Cardiac muscle cell (in vitro differentiated cells and primary cell): ENCODE measurements around the gene CCDC159. TPM values are rescaled to one million over a fixed set of nuclear protein-coding genes. Genes with fewer than 3 reads are reported as not detected.

Source experiments
- DNase-seq, 2 donors: peaks; one replicate each; pipeline versions ENCODE4 v3.0.0 to v3.0.0-alpha.2; 2010 to 2017; ENCODE audit warnings: low read depth in 1 of 2, low spot score in 1 of 2
- H3K27ac ChIP-seq: fragments of 200-600 bp; sonication (generic); 2 replicates; pipeline ENCODE4 v1.5.1; 2016
- H3K27me3 ChIP-seq: fragments of 200-600 bp; sonication (generic); 2 replicates; pipeline ENCODE4 v1.6.0; 2016; ENCODE audit warnings: control low read depth
- H3K36me3 ChIP-seq: fragments of 200-600 bp; sonication (generic); 2 replicates; pipeline ENCODE4 v1.5.1; 2016; ENCODE audit warnings: control low read depth
- H3K4me1 ChIP-seq: fragments of 200-600 bp; sonication (generic); 2 replicates; pipeline ENCODE4 v1.8.1; 2017; ENCODE audit warnings: low read depth, mild to moderate bottlenecking, mixed run types
- H3K4me3 ChIP-seq: fragments of 200-600 bp; sonication (generic); 2 replicates; pipeline ENCODE4 v1.5.1; 2016; ENCODE audit warnings: mild to moderate bottlenecking
- H3K9me3 ChIP-seq: fragments of 200-600 bp; sonication (generic); 2 replicates; pipeline ENCODE4 v1.5.1; 2017; ENCODE audit warnings: low read depth, mild to moderate bottlenecking, control low read depth
- polyA plus RNA-seq: library from polyadenylated mRNA; unstranded; fragments of >200 nt; fragmentation: Nextera tagmentation; extraction: Ambion mirVana; gene quantifications from 2 replicates; pipeline ENCODE4 v1.2.1, GENCODE V29; 2016
- total RNA-seq: library from RNA; depleted of rRNA; stranded (reverse); fragments of >200 nt; gene quantifications from 2 replicates; pipeline ENCODE4 v1.2.3, GENCODE V29; 2016
- TF ChIP-seq, protein P1 (sequence below): IDR thresholded peaks from 2 replicates; pipeline ENCODE4 v1.5.1; 2012; ENCODE audit warnings: low read depth, mild to moderate bottlenecking, low read length

Gene CCDC159
- total and polyA plus RNA-seq, 2 experiments from 2014 or later: 9.3 to 9.7 TPM

DNA sequence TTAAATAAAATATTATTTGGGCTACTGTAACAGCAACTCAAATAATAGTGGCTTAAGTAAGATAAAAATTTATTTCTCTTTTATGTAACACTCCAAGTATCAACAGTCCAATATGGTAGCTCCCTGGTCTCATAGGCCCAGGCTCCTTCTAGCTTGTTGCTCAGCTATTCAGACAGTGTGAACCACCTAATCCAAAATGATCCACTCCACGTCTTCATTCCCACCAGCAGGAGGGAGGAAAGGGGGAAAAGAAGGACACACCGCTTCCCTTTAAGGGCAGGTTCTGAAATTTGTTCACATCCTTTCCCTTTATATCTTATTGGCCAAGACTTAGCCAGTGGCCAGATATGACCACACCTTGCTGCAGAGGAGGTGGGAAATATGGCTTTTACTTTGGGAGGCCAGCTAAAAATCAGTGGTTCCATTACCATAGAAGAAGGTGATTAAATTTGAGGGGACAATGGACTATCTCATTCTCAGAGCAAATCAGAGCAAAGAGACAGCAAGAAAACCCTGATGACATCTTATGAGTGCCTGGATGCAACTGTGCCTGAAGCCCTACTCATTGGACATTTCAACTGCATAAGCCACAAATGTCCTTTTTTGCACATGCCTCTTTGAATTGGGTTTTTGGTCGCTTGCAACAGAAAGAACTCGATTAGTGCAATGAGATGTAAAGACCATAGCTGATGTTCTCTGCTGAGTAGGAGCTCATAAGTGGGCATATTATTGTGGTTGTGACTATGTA, 44.8 kb downstream of the CCDC159 start:
- no peaks in the 10 kb centered on the region for H3K27me3 ChIP-seq
- TF ChIP-seq, protein P1, sequence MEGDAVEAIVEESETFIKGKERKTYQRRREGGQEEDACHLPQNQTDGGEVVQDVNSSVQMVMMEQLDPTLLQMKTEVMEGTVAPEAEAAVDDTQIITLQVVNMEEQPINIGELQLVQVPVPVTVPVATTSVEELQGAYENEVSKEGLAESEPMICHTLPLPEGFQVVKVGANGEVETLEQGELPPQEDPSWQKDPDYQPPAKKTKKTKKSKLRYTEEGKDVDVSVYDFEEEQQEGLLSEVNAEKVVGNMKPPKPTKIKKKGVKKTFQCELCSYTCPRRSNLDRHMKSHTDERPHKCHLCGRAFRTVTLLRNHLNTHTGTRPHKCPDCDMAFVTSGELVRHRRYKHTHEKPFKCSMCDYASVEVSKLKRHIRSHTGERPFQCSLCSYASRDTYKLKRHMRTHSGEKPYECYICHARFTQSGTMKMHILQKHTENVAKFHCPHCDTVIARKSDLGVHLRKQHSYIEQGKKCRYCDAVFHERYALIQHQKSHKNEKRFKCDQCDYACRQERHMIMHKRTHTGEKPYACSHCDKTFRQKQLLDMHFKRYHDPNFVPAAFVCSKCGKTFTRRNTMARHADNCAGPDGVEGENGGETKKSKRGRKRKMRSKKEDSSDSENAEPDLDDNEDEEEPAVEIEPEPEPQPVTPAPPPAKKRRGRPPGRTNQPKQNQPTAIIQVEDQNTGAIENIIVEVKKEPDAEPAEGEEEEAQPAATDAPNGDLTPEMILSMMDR: no peak
- H3K4me1 ChIP-seq: no peaks in the 10 kb centered on the region
- H3K9me3 ChIP-seq: no peaks in the 10 kb centered on the region
- no peak overlapping the region for H3K4me3 ChIP-seq
- no peak for DNase-seq
- no peak overlapping the region for H3K27ac ChIP-seq
- H3K36me3 ChIP-seq: no peaks in the 10 kb centered on the region

DNA sequence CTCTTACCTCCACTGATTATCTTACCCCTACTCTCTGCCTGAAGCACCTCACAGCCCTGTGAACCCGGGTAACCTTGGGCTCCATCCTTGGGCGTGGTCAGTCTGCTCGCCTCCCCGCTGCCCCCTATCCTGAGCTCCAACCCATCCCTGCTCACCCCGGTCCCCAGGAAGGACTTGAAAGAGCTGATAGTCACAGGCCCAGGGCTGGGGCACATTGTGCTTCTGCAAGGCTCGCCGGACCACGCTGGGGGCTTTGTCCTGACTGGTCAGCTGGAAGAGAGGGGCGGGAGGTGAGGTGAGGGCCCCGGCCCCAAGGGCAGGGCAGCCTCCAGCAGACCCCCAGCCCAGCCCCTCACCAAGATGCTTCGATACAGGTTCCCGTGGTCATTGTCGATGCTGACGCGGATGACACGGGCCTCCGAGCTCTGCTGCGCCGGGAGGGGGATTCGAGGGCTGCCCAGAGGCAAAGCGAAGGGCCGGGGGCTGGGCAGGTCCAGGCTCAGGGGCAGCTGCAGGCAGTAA, 50.8 kb downstream of the CCDC159 start:
- TF ChIP-seq, protein P1: no peak
- Histone ChIP-seq H3K36me3 (no peaks in the 10 kb centered on the region), H3K9me3 (no peaks in the 10 kb centered on the region), H3K4me3 (no peak overlapping the region), H3K4me1 (no peaks in the 10 kb centered on the region), H3K27ac (no peak overlapping the region), H3K27me3 (no peaks in the 10 kb centered on the region)
- no peak for DNase-seq

DNA sequence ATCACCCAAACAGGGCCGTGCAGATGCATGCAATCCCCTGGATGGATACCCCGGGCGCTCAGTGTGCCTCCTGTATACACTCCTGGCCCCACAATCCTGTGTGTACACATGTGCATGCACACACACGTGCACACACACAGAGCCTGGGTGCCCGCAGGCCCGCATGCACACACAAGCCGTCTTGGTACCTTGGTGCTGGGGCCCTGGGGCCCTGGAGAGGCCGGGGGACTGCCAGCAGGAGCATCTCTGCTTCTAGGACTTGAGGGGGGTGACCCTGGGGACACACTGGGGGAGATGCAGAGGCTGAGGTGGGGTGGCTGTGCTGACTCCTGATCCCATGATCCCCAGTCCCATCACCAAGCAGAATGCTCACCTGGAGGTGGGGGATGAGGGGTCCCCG, 53.3 kb downstream of the CCDC159 start:
- H3K4me3 ChIP-seq: no peak overlapping the region
- TF ChIP-seq, protein P1: no peak

DNA sequence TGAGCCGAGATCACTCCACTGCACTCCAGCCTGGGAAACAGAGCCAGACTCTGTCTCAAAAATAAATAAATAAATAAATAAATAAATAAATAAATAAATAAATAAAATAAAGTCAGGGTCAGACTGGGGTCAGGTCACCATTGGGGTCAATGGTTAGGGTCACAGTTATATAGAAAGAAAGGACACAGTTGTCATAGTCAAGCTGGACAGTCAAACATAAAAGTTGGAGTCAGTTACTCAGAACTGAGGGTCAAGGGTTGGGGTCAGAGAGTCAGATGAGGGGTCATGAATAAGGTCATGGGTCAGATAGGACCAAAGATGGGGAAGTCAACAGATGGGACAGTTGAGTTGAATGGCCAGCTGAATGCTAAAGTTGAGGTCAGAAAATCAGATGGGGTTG, 54.5 kb downstream of the CCDC159 start:
- Histone ChIP-seq H3K4me3 (no peak overlapping the region), H3K36me3 (no peaks in the 10 kb centered on the region), H3K27ac (no peak overlapping the region), H3K9me3 (no peaks in the 10 kb centered on the region), H3K4me1 (peaks cover 7% of the 10 kb centered on the region), H3K27me3 (no peaks in the 10 kb centered on the region)
- TF ChIP-seq, protein P1: no peak
- no peak for DNase-seq

More for the DNA sequence above, 53.3 kb downstream of the CCDC159 start:
- Histone ChIP-seq H3K4me1 (peaks cover under 1% of the 10 kb centered on the region), H3K27ac (no peak overlapping the region), H3K27me3 (no peaks in the 10 kb centered on the region), H3K9me3 (no peaks in the 10 kb centered on the region), H3K36me3 (no peaks in the 10 kb centered on the region)
- no peak for DNase-seq

DNA sequence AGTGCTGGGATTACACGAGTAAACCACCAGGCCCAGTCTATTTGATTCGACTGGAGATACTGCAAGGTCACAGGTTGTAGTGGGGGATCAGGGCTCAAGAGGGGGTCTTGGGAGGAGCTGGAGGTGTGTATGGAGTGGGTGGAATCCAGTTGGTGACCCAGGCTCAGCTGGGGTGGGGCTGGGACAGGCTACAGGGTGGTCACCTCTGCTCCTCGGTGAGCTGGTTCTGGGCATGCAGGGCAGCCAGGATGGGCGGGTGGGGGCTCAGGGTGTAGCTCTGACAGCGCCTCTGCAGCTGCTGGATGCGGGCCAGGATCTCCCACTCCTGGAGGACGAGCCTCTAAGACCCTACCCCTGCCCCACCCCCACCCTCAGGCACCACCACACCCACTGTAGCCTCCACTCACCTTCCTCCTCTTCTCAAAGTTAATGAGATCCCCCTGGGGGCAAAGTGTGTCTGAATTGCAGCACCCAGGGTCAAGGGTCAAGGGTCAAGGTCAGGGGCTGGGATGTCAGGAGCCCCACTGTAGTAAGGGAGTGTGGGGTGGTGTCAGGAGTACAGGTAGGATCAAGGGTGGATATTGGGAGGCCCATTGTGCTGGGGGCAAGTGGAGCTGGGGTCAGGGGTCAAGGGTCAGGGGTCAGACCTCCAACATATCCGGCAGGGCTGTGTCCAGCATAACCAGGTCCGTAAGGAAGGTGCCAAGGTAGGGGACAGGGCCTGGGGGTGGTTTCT, 55.7 kb downstream of the CCDC159 start:
- H3K4me1 ChIP-seq: peaks cover 7% of the 10 kb centered on the region
- no peaks in the 10 kb centered on the region for H3K36me3 ChIP-seq
- DNase-seq: no peak
- no peaks in the 10 kb centered on the region for H3K9me3 ChIP-seq
- no peak overlapping the region for H3K4me3 ChIP-seq
- H3K27ac ChIP-seq: no peak overlapping the region
- H3K27me3 ChIP-seq: no peaks in the 10 kb centered on the region
- TF ChIP-seq, protein P1: no peak

Other genes starting within 250 kb of the CCDC159 start
- 15.8 and 127 TPM in 2 replicates for gene SPC24, start 190.7 kb upstream of the CCDC159 start, total RNA-seq
- gene SPC24, start 190.7 kb upstream of the CCDC159 start, polyA plus RNA-seq: 7.1 and 25.8 TPM in 2 replicates
- gene KANK2, start 149.0 kb upstream of the CCDC159 start, total RNA-seq: 73.0 and 106 TPM in 2 replicates
- 38.9 and 43.9 TPM in 2 replicates for gene KANK2, start 149.0 kb upstream of the CCDC159 start, polyA plus RNA-seq
- 1.5 TPM in 1 of 2 replicates, not detected in the other for gene ANGPTL8, start 106.9 kb upstream of the CCDC159 start, total RNA-seq
- gene ANGPTL8, start 106.9 kb upstream of the CCDC159 start, polyA plus RNA-seq: 0.71 and 1.7 TPM in 2 replicates
- 9.1 and 75.6 TPM in 2 replicates for gene DOCK6, start 84.0 kb upstream of the CCDC159 start, total RNA-seq
- 12.2 and 21.5 TPM in 2 replicates for gene DOCK6, start 84.0 kb upstream of the CCDC159 start, polyA plus RNA-seq
- gene TSPAN16, start 50.4 kb upstream of the CCDC159 start, total RNA-seq: not detected in 2 replicates
- not detected in 2 replicates for gene TSPAN16, start 50.4 kb upstream of the CCDC159 start, polyA plus RNA-seq
- gene RAB3D, start 6.9 kb upstream of the CCDC159 start, total RNA-seq: 14.6 and 19.1 TPM in 2 replicates
- gene RAB3D, start 6.9 kb upstream of the CCDC159 start, polyA plus RNA-seq: 10.2 and 10.8 TPM in 2 replicates
- gene TMEM205, start 251 bp upstream of the CCDC159 start, total RNA-seq: 137 and 250 TPM in 2 replicates
- 110 and 154 TPM in 2 replicates for gene TMEM205, start 251 bp upstream of the CCDC159 start, polyA plus RNA-seq
- 7.3 and 13.4 TPM in 2 replicates for gene PLPPR2, start 8.9 kb downstream of the CCDC159 start, total RNA-seq
- 14.9 and 15.6 TPM in 2 replicates for gene PLPPR2, start 8.9 kb downstream of the CCDC159 start, polyA plus RNA-seq
- gene SWSAP1, start 28.1 kb downstream of the CCDC159 start, total RNA-seq: 2.1 and 5.4 TPM in 2 replicates
- gene SWSAP1, start 28.1 kb downstream of the CCDC159 start, polyA plus RNA-seq: 7.2 and 7.5 TPM in 2 replicates
- gene EPOR, start 37.8 kb downstream of the CCDC159 start, total RNA-seq: 47.1 and 53.7 TPM in 2 replicates
- 46.8 and 54.0 TPM in 2 replicates for gene EPOR, start 37.8 kb downstream of the CCDC159 start, polyA plus RNA-seq
- 29.2 and 52.1 TPM in 2 replicates for gene RGL3, start 72.8 kb downstream of the CCDC159 start, total RNA-seq
- 32.2 and 38.9 TPM in 2 replicates for gene RGL3, start 72.8 kb downstream of the CCDC159 start, polyA plus RNA-seq
- gene ODAD3, start 88.6 kb downstream of the CCDC159 start, total RNA-seq: 3.8 and 3.9 TPM in 2 replicates
- 3.4 and 5.1 TPM in 2 replicates for gene ODAD3, start 88.6 kb downstream of the CCDC159 start, polyA plus RNA-seq
- 122 and 151 TPM in 2 replicates for gene PRKCSH, start 89.1 kb downstream of the CCDC159 start, total RNA-seq
- gene PRKCSH, start 89.1 kb downstream of the CCDC159 start, polyA plus RNA-seq: 135 and 162 TPM in 2 replicates
- gene ELAVL3, start 134.5 kb downstream of the CCDC159 start, total RNA-seq: 0.09 and 0.18 TPM in 2 replicates
- gene ELAVL3, start 134.5 kb downstream of the CCDC159 start, polyA plus RNA-seq: 0.10 TPM in 1 of 2 replicates, not detected in the other
- gene ZNF653, start 159.3 kb downstream of the CCDC159 start, total RNA-seq: 13.8 and 19.0 TPM in 2 replicates
- 10.6 and 14.4 TPM in 2 replicates for gene ZNF653, start 159.3 kb downstream of the CCDC159 start, polyA plus RNA-seq
- gene ECSIT, start 182.6 kb downstream of the CCDC159 start, total RNA-seq: 71.5 and 91.3 TPM in 2 replicates
- gene ECSIT, start 182.6 kb downstream of the CCDC159 start, polyA plus RNA-seq: 56.6 and 64.0 TPM in 2 replicates
- 288 and 520 TPM in 2 replicates for gene CNN1, start 192.3 kb downstream of the CCDC159 start, total RNA-seq
- gene CNN1, start 192.3 kb downstream of the CCDC159 start, polyA plus RNA-seq: 219 and 388 TPM in 2 replicates
- gene ELOF1, start 212.7 kb downstream of the CCDC159 start, total RNA-seq: 44.3 and 45.3 TPM in 2 replicates
- 80.2 and 98.6 TPM in 2 replicates for gene ELOF1, start 212.7 kb downstream of the CCDC159 start, polyA plus RNA-seq
- gene ACP5, start 231.1 kb downstream of the CCDC159 start, total RNA-seq: 1.9 TPM in 1 of 2 replicates, not detected in the other
- 1.1 and 1.2 TPM in 2 replicates for gene ACP5, start 231.1 kb downstream of the CCDC159 start, polyA plus RNA-seq